Measurements from ENCODE around the gene ADGRG3.

- TF ChIP-seq, protein P1, sequence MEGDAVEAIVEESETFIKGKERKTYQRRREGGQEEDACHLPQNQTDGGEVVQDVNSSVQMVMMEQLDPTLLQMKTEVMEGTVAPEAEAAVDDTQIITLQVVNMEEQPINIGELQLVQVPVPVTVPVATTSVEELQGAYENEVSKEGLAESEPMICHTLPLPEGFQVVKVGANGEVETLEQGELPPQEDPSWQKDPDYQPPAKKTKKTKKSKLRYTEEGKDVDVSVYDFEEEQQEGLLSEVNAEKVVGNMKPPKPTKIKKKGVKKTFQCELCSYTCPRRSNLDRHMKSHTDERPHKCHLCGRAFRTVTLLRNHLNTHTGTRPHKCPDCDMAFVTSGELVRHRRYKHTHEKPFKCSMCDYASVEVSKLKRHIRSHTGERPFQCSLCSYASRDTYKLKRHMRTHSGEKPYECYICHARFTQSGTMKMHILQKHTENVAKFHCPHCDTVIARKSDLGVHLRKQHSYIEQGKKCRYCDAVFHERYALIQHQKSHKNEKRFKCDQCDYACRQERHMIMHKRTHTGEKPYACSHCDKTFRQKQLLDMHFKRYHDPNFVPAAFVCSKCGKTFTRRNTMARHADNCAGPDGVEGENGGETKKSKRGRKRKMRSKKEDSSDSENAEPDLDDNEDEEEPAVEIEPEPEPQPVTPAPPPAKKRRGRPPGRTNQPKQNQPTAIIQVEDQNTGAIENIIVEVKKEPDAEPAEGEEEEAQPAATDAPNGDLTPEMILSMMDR (conservative IDR thresholded peaks at IDR 0.05; ENCODE audit: low read depth in 2 of 2) = no peak
- TF ChIP-seq EZH2 (IDR thresholded peaks at IDR 0.05; ENCODE audit: low read depth, unreplicated experiment) (no peak), REST (IDR thresholded peaks at IDR 0.05; ENCODE audit: unreplicated experiment) (no peak), POLR2AphosphoS5 (IDR thresholded peaks at IDR 0.05; ENCODE audit: low read depth) (no peak), EZH2phosphoT487 (IDR thresholded peaks at IDR 0.05; ENCODE audit: unreplicated experiment) (no peak), CREB1 (CRISPR knock-in tag; IDR thresholded peaks at IDR 0.05; ENCODE audit: low read depth) (no peak), JUNB (IDR thresholded peaks at IDR 0.05; ENCODE audit: unreplicated experiment) (no peak)
Measured at GRCh38 chr16:57646388-57647039, 21.6 kb upstream of the ADGRG3 start.

Measured in GM23338 (cell line).